Measurements from ENCODE around the gene ZSWIM7.

- no peak for TF ChIP-seq POLR2A (IDR thresholded peaks at IDR 0.05)
- TF ChIP-seq CTCF (IDR thresholded peaks at IDR 0.05): no peak
Measured at GRCh38 chr17:15946611-15947120, 52.8 kb downstream of the ZSWIM7 start.
